HepG2 (cell line): ENCODE data around the gene GNG12. TPM values are rescaled to one million over a fixed set of nuclear protein-coding genes. Genes with fewer than 3 reads are reported as not detected.

Experiments
- ATAC-seq: fragments of 200-7000 bp; cut with Tn5 transposase; 3 replicates; pipeline ENCODE4 v1.9.1; 2020; ENCODE audit warnings: mild to moderate bottlenecking, moderate library complexity
- BruUV-seq: library from RNA; stranded (reverse); fragments of 400-500 nt; replicated peaks from 2 replicates; lab custom pipeline; 2021; lab: Mats Ljungman, UMichigan
- CTCF ChIA-PET: fragments of 300-600 bp; formaldehyde crosslinking; extraction: SDS; loops from one replicate; lab custom pipeline; 2021; ENCODE audit warnings: low total read pairs, inconsistent platforms, low intra/inter-chr PET ratio; lab: Yijun Ruan, JAX
- POLR2A ChIA-PET: fragments of 350-600 bp; sonication (Branson Sonifier 250); formaldehyde crosslinking; loops from one replicate; lab custom pipeline; 2020; ENCODE audit warnings: antibody characterized with exemption, inconsistent platforms; lab: Yijun Ruan, JAX
- DNase-seq: peaks from one replicate; pipeline ENCODE4 v3.0.0-alpha.2; 2015; ENCODE audit warnings: low spot score
- FAIRE-seq: peaks from 3 replicates; lab custom pipeline; 2011; peaks lifted over from hg19 to GRCh38; lab: Jason Lieb, UNC
- H2AFZ ChIP-seq: one replicate; pipeline ENCODE4 v1.6.1; 2011; ENCODE audit warnings: low read length, inconsistent platforms
- H3K27ac ChIP-seq: fragments of 300-600 bp; 3 replicates; pipeline ENCODE4 v1.8.0; 2011; ENCODE audit warnings: mixed run types, mild to moderate bottlenecking, mixed read lengths, low read length, inconsistent platforms; ENCODE audit not compliant: insufficient read depth; ENCODE audit errors: extremely low read length
- H3K27me3 ChIP-seq, 2 experiments: fragments of 200-600 bp in 1 of 2; 2 replicates in 1 of 2; 3 replicates in 1 of 2; pipeline versions ENCODE4 v1.6.0 to v1.8.0; 2011; ENCODE audit warnings: low read length in 2 of 2, mild to moderate bottlenecking in 2 of 2, moderate library complexity in 2 of 2, inconsistent platforms in 1 of 2; ENCODE audit not compliant: insufficient read depth in 2 of 2, control insufficient read depth in 1 of 2
- H3K36me3 ChIP-seq, 2 experiments: fragments of 200-600 bp in 1 of 2; replicated peaks in 1 of 2; 2 replicates in 1 of 2; 3 replicates in 1 of 2; pipeline versions ENCODE4 v1.5.1 to v1.8.0; 2011; ENCODE audit warnings: low read length in 2 of 2, inconsistent platforms in 1 of 2; ENCODE audit not compliant: insufficient read depth in 2 of 2, control insufficient read depth in 1 of 2
- H3K4me1 ChIP-seq: 2 replicates; pipeline ENCODE4 v1.5.1; 2012; ENCODE audit warnings: low read length, inconsistent platforms; ENCODE audit not compliant: insufficient read depth
- H3K4me2 ChIP-seq: 2 replicates; pipeline ENCODE4 v1.6.0; 2011; ENCODE audit warnings: low read depth, low read length, inconsistent platforms
- H3K4me3 ChIP-seq, 3 experiments: fragments of 200-600 bp in 1 of 3; sonication (generic), shearing (Covaris generic) in 1 of 3; replicated peaks in 1 of 3; 2 replicates each; pipeline ENCODE4 v1.5.1; 2011 to 2016; ENCODE audit warnings: low read length in 3 of 3, inconsistent platforms in 2 of 3, low read depth in 2 of 3, mild to moderate bottlenecking in 2 of 3, control low read depth in 1 of 3, mixed read lengths in 1 of 3; ENCODE audit not compliant: insufficient read depth in 1 of 3
- H3K79me2 ChIP-seq: one replicate; pipeline ENCODE4 v1.6.1; 2011; ENCODE audit warnings: low read length, inconsistent platforms; ENCODE audit not compliant: insufficient read depth
- H3K9ac ChIP-seq: 2 replicates; pipeline ENCODE4 v1.6.0; 2011; ENCODE audit warnings: mild to moderate bottlenecking, low read depth, low read length, inconsistent platforms; ENCODE audit not compliant: insufficient read depth
- H3K9me3 ChIP-seq: 2 replicates; pipeline ENCODE4 v1.5.1; 2012; ENCODE audit warnings: mild to moderate bottlenecking, low read length
- H4K20me1 ChIP-seq: 2 replicates; pipeline ENCODE4 v1.6.0; 2011; ENCODE audit warnings: inconsistent platforms, mild to moderate bottlenecking, low read length, moderate library complexity; ENCODE audit not compliant: insufficient read depth
- BCLAF1 ChIP-seq: fragments of 450-650 bp; IDR thresholded peaks from 2 replicates; pipeline ENCODE4 v1.6.1; 2017; ENCODE audit warnings: mild to moderate bottlenecking
- MXD1 ChIP-seq: sonication (generic); formaldehyde crosslinking; IDR thresholded peaks from 2 replicates; pipeline ENCODE4 v1.4.0; 2020; ENCODE audit warnings: mild to moderate bottlenecking, missing genetic modification reagents
- ZNF281 ChIP-seq: sonication (generic); formaldehyde crosslinking; IDR thresholded peaks from 2 replicates; pipeline ENCODE4 v1.4.0; 2020; ENCODE audit warnings: missing genetic modification reagents, borderline replicate concordance
- ZNF589 ChIP-seq: sonication (generic); formaldehyde crosslinking; conservative IDR thresholded peaks from 2 replicates; pipeline ENCODE4 v1.8.0; 2022; ENCODE audit warnings: mild to moderate bottlenecking, moderate library complexity, missing genetic modification reagents
- WGBS: methylation state at CpG from one replicate; pipeline ENCODE4 v1.1.6; 2017; ENCODE audit warnings: low lambda C conversion rate; 5-methylcytosine and 5-hydroxymethylcytosine counted together
- in situ Hi-C: cut with HindIII; loops from 2 replicates; pipeline ENCODE4 v1.10.0; 2017; ENCODE audit warnings: low pct_unique_long_range_greater_than_20kb; ENCODE audit not compliant: extremely low pct_ligation_motif_present
- intact Hi-C: fragments of 100-400 bp; cut with micrococcal nuclease; formaldehyde crosslinking; loops from one replicate; pipeline ENCODE4 v1.10.0; 2022; ENCODE audit not compliant: unreplicated experiment
- polyA plus RNA-seq, 8 experiments: library from polyadenylated mRNA; depleted of rRNA in 3 of 8; stranded (reverse) in 7 of 8; unstranded in 1 of 8; fragments of >200 nt; fragmentation: Illumina TruSeq in 4 of 8; extraction: Trizol in 4 of 8; gene quantifications; 2 replicates each; pipeline versions ENCODE4 v1.2.1 to v1.2.3, GENCODE V29; 2011 to 2016; ENCODE audit warnings: low read depth in 4 of 8, missing spikeins in 1 of 8, mixed read lengths in 1 of 8; ENCODE audit not compliant: insufficient read depth in 1 of 8
- total RNA-seq, 5 experiments: library from RNA; depleted of rRNA; stranded (reverse); fragments of >200 nt; fragmentation: Illumina TruSeq; extraction: Trizol; gene quantifications; 2 replicates each; pipeline ENCODE4 v1.2.3, GENCODE V29; 2016; ENCODE audit warnings: low read depth in 1 of 5
- TF ChIP-seq, protein P1 (sequence below): sonication (generic); formaldehyde crosslinking; IDR thresholded peaks from 2 replicates; pipeline ENCODE4 v1.8.0; 2022; ENCODE audit warnings: missing genetic modification reagents, mild to moderate bottlenecking, moderate library complexity, borderline replicate concordance

Gene GNG12
- total and polyA plus RNA-seq, 2 of the 13 experiments (the other 11 are each of a cell fraction or from before 2014, with no cell fraction given) = 0.11 TPM

DNA sequence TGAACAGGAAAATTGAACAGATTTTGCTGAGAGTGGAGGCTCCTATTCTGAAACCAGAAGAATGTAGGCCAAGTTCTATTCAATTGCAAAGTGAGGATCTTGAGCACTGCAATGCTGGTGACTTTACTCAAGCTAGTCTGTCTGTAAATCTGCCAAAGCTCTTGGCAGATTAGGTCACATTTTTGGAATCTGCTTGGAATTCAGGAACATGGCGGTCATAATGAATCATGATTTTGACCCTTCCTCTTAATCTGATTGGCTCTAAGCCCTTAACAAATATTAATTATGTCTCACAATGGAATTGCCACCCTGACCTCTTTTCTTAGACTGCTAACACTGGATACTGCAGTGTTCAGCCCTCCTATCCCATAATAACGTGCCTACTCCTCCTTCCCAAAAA lies 7.2 kb upstream of the GNG12 start:
- Histone ChIP-seq H4K20me1 (no peaks in the 10 kb centered on the region), H3K4me3 (no peak overlapping the region), H3K27me3 (no peaks in the 10 kb centered on the region; a peak in 1 of 5 replicates), H3K9ac (no peak overlapping the region), H3K36me3 (no peaks in the 10 kb centered on the region), H3K27ac (no peak overlapping the region), H3K9me3 (no peaks in the 10 kb centered on the region), H2AFZ (no peak overlapping the region), H3K4me2 (no peak overlapping the region), H3K79me2 (no peaks in the 10 kb centered on the region), H3K4me1 (no peaks in the 10 kb centered on the region)
- in situ Hi-C loops = no loop called here
- FAIRE-seq = no peak
- no peak for DNase-seq
- POLR2A ChIA-PET = no interaction called here
- WGBS = 2% methylated on average over 2 of the region's 2 CpGs
- intact Hi-C loops = no loop called here
- no TSS peak for BruUV-seq
- no peak for ATAC-seq
- CTCF ChIA-PET = no interaction called here
- TF ChIP-seq MXD1 (no peak), BCLAF1 (no peak), ZNF589 (no peak), ZNF281 (CRISPR knock-in tag) (no peak)
- TF ChIP-seq, protein P1, sequence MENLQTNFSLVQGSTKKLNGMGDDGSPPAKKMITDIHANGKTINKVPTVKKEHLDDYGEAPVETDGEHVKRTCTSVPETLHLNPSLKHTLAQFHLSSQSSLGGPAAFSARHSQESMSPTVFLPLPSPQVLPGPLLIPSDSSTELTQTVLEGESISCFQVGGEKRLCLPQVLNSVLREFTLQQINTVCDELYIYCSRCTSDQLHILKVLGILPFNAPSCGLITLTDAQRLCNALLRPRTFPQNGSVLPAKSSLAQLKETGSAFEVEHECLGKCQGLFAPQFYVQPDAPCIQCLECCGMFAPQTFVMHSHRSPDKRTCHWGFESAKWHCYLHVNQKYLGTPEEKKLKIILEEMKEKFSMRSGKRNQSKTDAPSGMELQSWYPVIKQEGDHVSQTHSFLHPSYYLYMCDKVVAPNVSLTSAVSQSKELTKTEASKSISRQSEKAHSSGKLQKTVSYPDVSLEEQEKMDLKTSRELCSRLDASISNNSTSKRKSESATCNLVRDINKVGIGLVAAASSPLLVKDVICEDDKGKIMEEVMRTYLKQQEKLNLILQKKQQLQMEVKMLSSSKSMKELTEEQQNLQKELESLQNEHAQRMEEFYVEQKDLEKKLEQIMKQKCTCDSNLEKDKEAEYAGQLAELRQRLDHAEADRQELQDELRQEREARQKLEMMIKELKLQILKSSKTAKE (CRISPR knock-in tag) = no peak
- TF ChIP-seq, all 625 proteins: peak for 0
